Activated T-helper 2 cell treated with anti-CD3 and anti-CD28 coated beads, Interferon-gamma antibody, Interleukin-2, Interleukin-4, amounts not matched to agents 10 μg/mL and 5 μg/mL and 100 μg/mL, durations not matched to agents 14 hours and 24 hours and 36 hours (primary cell): Measurements from ENCODE around the gene TGM1. TPM values are rescaled to one million over a fixed set of nuclear protein-coding genes. Genes with fewer than 3 reads are reported as not detected.

Experiments
- DNase-seq: peaks from one replicate; pipeline ENCODE4 v3.0.0; 2021; ENCODE audit warnings: low spot score
- H3K27ac Mint-ChIP-seq: one replicate; pipeline ENCODE4 v1.8.0; 2021; ENCODE audit warnings: mixed read lengths
- H3K27me3 Mint-ChIP-seq: one replicate; pipeline ENCODE4 v1.8.0; 2021; ENCODE audit warnings: low read depth, mixed read lengths
- H3K36me3 Mint-ChIP-seq: one replicate; pipeline ENCODE4 v1.8.0; 2021; ENCODE audit warnings: low read depth, mixed read lengths
- H3K4me1 Mint-ChIP-seq: one replicate; pipeline ENCODE4 v1.8.0; 2021; ENCODE audit warnings: low read depth, mixed read lengths
- H3K4me3 Mint-ChIP-seq: one replicate; pipeline ENCODE4 v1.8.0; 2021; ENCODE audit warnings: low read depth, mild to moderate bottlenecking, moderate library complexity, mixed read lengths
- H3K9me3 Mint-ChIP-seq: one replicate; pipeline ENCODE4 v1.8.0; 2021; ENCODE audit warnings: mixed read lengths
- intact Hi-C: fragments of 100-400 bp; cut with micrococcal nuclease; formaldehyde crosslinking; loops from one replicate; pipeline ENCODE4 v1.15.1; 2023
- total RNA-seq: library from RNA; stranded (reverse); gene quantifications from 2 replicates; pipeline ENCODE4 v1.2.3, GENCODE V29; 2022

TGM1 gene
- total RNA-seq, 1 donor from 2014 or later = 3.4 TPM

- Mint-ChIP-seq H3K27ac (peak overlapping the region; percentile 74), H3K4me3 (peak overlapping the region; percentile 72), H3K36me3 (peaks cover 16% of the 10 kb centered on the region), H3K4me1 (peaks cover 30% of the 10 kb centered on the region), H3K9me3 (no peaks in the 10 kb centered on the region), H3K27me3 (no peaks in the 10 kb centered on the region)
- intact Hi-C loops = loop anchor here (1.0 kb wide), 4 partner anchors 27 to 59 kb away; partner anchors contain the start of genes CHMP4A, DHRS1, GMPR2 and NEDD8
- DNase-seq = no peak
Measured at GRCh38 chr14:24271834-24272263, 8.9 kb upstream of the TGM1 start.

GRCh38 chr14:24271134-24271833 lies 8.3 kb upstream of the TGM1 start, which contains the start of gene RABGGTA:
Gene RABGGTA (minus strand): TSS chr14:24271597. CDS start chr14:24271115, 482 bp downstream.
- Mint-ChIP-seq H3K27me3 (no peaks in the 10 kb centered on the region), H3K9me3 (no peaks in the 10 kb centered on the region), H3K27ac (peak within 1 kb of the TSS; percentile 89), H3K36me3 (peaks cover 22% of the 10 kb centered on the region), H3K4me3 (peak within 1 kb of the TSS; percentile 86), H3K4me1 (peaks cover 30% of the 10 kb centered on the region)
- peak; percentile 87 for DNase-seq
- intact Hi-C loops = loop anchor here (1.0 kb wide), 4 partner anchors 28 to 58 kb away; partner anchors contain the start of genes CHMP4A, DHRS1, GMPR2 and NEDD8

GRCh38 chr14:24270537-24271133 lies 7.7 kb upstream of the TGM1 start:
- H3K9me3 Mint-ChIP-seq = no peaks in the 10 kb centered on the region
- H3K27me3 Mint-ChIP-seq = no peaks in the 10 kb centered on the region
- H3K4me3 Mint-ChIP-seq = peak overlapping the region; percentile 86
- intact Hi-C loops = loop anchor here (1.0 kb wide), 4 partner anchors 28 to 57 kb away; partner anchors contain the start of genes CHMP4A, DHRS1, GMPR2 and NEDD8
- no peak for DNase-seq
- peaks cover 30% of the 10 kb centered on the region for H3K4me1 Mint-ChIP-seq
- H3K36me3 Mint-ChIP-seq = peaks cover 24% of the 10 kb centered on the region
- peak overlapping the region; percentile 89 for H3K27ac Mint-ChIP-seq

GRCh38 chr14:24269910-24270536 lies 7.0 kb upstream of the TGM1 start:
- no peaks in the 10 kb centered on the region for H3K9me3 Mint-ChIP-seq
- no peak for DNase-seq
- peak overlapping the region; percentile 43 for H3K4me3 Mint-ChIP-seq
- intact Hi-C loops = no loop called here
- H3K27ac Mint-ChIP-seq = no peak overlapping the region
- H3K36me3 Mint-ChIP-seq = peaks cover 24% of the 10 kb centered on the region
- no peaks in the 10 kb centered on the region for H3K27me3 Mint-ChIP-seq
- H3K4me1 Mint-ChIP-seq = peaks cover 30% of the 10 kb centered on the region

DNA sequence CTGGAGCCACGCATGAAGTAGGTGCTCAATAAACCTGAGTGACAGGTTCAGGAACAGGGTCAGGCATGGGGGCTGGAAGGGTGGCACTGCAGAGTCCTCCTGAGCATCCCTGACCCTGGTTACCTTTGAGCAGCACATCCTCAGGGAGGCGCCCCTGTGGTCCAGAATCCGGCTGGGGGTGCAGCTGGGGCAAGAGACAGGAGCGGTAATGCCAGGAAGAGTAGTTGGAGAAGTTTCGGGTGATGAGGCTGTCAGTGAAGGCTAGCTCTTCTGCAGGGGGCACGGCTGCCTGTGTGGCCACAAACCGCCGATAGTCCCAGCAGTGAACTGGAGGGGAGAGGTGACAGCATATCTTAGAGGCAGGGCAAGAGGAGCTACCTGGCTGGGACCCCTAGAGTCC lies 6.4 kb upstream of the TGM1 start:
- Mint-ChIP-seq H3K27ac (no peak overlapping the region), H3K9me3 (no peaks in the 10 kb centered on the region), H3K4me3 (no peak overlapping the region), H3K36me3 (peaks cover 28% of the 10 kb centered on the region), H3K27me3 (no peaks in the 10 kb centered on the region), H3K4me1 (peaks cover 30% of the 10 kb centered on the region)
- intact Hi-C loops = no loop called here
- DNase-seq = no peak

- no peaks in the 10 kb centered on the region for H3K27me3 Mint-ChIP-seq
- intact Hi-C loops = no loop called here
- H3K9me3 Mint-ChIP-seq = no peaks in the 10 kb centered on the region
Measured at GRCh38 chr14:24268225-24268624, 5.2 kb upstream of the TGM1 start.

DNA sequence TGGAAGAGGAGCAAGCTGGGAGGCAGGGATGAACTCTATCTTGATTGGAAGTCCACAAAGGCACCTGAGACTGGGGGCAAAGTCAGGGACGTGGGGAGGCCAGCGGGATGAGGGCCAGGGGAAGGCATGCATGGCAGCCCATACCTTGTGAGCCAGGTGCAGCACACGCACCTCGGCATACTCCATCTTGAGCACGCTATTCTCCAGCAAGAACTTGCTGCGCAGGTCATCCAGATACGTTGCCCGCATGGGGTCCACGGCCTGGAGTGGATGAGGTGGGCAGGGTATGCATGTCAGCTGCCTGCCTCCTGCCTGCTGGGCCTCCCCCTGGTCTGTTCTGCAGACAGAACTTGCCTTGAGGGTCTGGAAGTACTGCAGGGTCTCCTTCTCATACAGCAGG lies 4.5 kb upstream of the TGM1 start:
- intact Hi-C loops = no loop called here
- Mint-ChIP-seq H3K27me3 (no peaks in the 10 kb centered on the region), H3K4me1 (peaks cover 14% of the 10 kb centered on the region), H3K9me3 (no peaks in the 10 kb centered on the region), H3K36me3 (peaks cover 28% of the 10 kb centered on the region), H3K27ac (no peak overlapping the region), H3K4me3 (no peak overlapping the region)
- no peak for DNase-seq

More at GRCh38 chr14:24268225-24268624, 5.2 kb upstream of the TGM1 start:
- no peak overlapping the region for H3K27ac Mint-ChIP-seq
- DNase-seq = no peak
- H3K4me1 Mint-ChIP-seq = peaks cover 19% of the 10 kb centered on the region
- H3K4me3 Mint-ChIP-seq = no peak overlapping the region
- H3K36me3 Mint-ChIP-seq = peaks cover 28% of the 10 kb centered on the region

DNA sequence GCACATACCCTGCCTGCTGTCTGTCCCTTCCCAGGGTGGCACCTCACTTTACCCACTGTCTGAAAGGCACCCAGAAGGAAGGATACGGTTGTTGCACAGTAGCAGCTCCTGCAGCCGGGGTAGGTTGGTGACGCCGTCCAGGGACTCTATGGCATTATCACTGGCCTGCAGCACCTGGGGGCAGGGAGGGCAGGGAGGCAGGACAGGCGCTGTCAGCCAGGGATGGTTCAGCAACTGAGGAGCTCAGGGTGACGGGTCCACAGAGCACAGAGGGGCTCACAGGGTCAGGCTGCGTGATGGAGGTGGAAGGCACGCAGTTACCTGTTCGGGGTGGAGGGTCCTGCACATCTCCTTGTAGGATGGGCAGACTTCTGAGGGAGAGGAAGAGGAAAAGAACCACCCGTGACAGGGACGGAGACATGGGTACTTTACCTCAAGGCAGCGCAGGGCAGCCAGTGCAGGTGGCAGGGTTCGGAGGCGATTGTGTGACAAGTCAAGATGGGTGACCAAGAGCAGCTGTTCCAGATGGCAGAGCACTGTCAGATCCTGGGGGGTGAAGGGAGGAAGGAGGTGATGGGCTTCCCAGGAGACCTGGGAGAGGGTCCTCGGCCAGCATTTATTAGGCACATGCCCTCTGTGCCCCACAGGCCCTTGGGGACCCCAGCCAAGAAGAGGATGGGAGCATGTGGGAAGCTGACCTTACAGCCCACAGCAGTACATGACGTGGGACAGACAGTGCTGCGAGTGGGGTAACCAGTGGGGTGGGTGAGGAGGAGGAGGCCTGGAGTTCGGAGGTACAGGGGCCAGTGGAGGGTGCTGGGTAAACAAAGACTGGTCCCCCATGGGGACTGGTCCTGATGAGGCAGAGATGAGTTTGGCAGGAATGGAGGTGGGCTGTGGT lies 3.6 kb upstream of the TGM1 start:
- intact Hi-C loops = no loop called here
- DNase-seq = no peak
- Mint-ChIP-seq H3K4me1 (peaks cover 6% of the 10 kb centered on the region), H3K27me3 (no peaks in the 10 kb centered on the region), H3K27ac (no peak overlapping the region), H3K4me3 (no peak overlapping the region), H3K9me3 (no peaks in the 10 kb centered on the region), H3K36me3 (peaks cover 28% of the 10 kb centered on the region)

GRCh38 chr14:24264298-24264697 lies 1.3 kb upstream of the TGM1 start:
- H3K27ac Mint-ChIP-seq = no peak overlapping the region

DNA sequence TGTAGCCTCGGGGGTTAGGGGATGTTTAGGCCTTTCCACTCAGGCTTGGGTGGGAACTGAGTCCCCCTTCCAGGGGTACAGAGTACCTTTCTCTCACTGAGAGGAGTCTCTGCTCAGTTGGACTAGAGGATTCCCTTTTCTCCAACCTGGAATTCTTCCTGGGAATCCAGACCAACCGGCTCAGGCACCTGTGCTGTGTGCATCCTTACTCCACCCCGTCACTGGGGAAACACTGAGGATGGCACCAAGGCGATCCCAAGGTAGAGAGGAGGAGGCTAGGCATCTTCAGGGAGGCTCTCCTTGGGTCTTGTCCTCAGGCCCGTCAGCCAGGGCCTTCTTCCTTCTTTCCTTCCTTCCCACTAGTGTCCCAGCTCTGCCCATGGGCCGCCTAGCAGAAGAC lies 871 bp upstream of the TGM1 start:
- H3K27ac Mint-ChIP-seq = no peak overlapping the region
- intact Hi-C loops = no loop called here
- H3K27me3 Mint-ChIP-seq = no peaks in the 10 kb centered on the region
- H3K4me1 Mint-ChIP-seq = no peaks in the 10 kb centered on the region
- H3K9me3 Mint-ChIP-seq = no peaks in the 10 kb centered on the region
- H3K36me3 Mint-ChIP-seq = peaks cover 25% of the 10 kb centered on the region
- no peak for DNase-seq
- no peak overlapping the region for H3K4me3 Mint-ChIP-seq

More at GRCh38 chr14:24264298-24264697, 1.3 kb upstream of the TGM1 start:
- intact Hi-C loops = no loop called here
- Mint-ChIP-seq H3K36me3 (peaks cover 27% of the 10 kb centered on the region), H3K27me3 (no peaks in the 10 kb centered on the region), H3K9me3 (no peaks in the 10 kb centered on the region), H3K4me1 (no peaks in the 10 kb centered on the region), H3K4me3 (no peak overlapping the region)
- no peak for DNase-seq

GRCh38 chr14:24261969-24262327 lies 1.0 kb downstream of the TGM1 start:
- Mint-ChIP-seq H3K4me3 (no peak overlapping the region), H3K9me3 (no peaks in the 10 kb centered on the region), H3K36me3 (peaks cover 13% of the 10 kb centered on the region), H3K27me3 (no peaks in the 10 kb centered on the region), H3K4me1 (no peaks in the 10 kb centered on the region), H3K27ac (no peak overlapping the region)
- intact Hi-C loops = no loop called here
- no peak for DNase-seq

- intact Hi-C loops = no loop called here
- H3K9me3 Mint-ChIP-seq = no peaks in the 10 kb centered on the region
- H3K27ac Mint-ChIP-seq = no peak overlapping the region
- H3K27me3 Mint-ChIP-seq = no peaks in the 10 kb centered on the region
- DNase-seq = no peak
- H3K4me1 Mint-ChIP-seq = no peaks in the 10 kb centered on the region
- peaks cover 8% of the 10 kb centered on the region for H3K36me3 Mint-ChIP-seq
- no peak overlapping the region for H3K4me3 Mint-ChIP-seq
Measured at GRCh38 chr14:24261256-24261968, 1.6 kb downstream of the TGM1 start.
